GM12891 (cell line): ENCODE measurements around the gene RERE.

Source experiments
- DNase-seq: peaks from one replicate; pipeline ENCODE4 v3.0.0; 2011; ENCODE audit warnings: low spot score; ENCODE audit not compliant: insufficient read length
- FAIRE-seq: peaks from 2 replicates; lab custom pipeline; 2011; peaks lifted over from hg19 to GRCh38; lab: Jason Lieb, UNC
- PAX5 ChIP-seq: IDR thresholded peaks from 2 replicates; pipeline ENCODE4 v1.6.1; 2011; ENCODE audit warnings: low read length, moderate library complexity, mild to moderate bottlenecking; ENCODE audit not compliant: insufficient read depth, severe bottlenecking
- POLR2A ChIP-seq: IDR thresholded peaks from 2 replicates; pipeline ENCODE4 v1.6.1; 2011; ENCODE audit warnings: low read depth, low read length, control low read depth
- POLR2AphosphoS5 ChIP-seq: IDR thresholded peaks from 2 replicates; pipeline ENCODE4 v1.6.1; 2011; ENCODE audit warnings: low read depth, low read length, control low read depth
- POU2F2 ChIP-seq: IDR thresholded peaks from 2 replicates; pipeline ENCODE4 v1.6.1; 2011; ENCODE audit warnings: low read depth, mild to moderate bottlenecking, control low read depth, low read length, moderate library complexity
- SPI1 ChIP-seq: IDR thresholded peaks from 2 replicates; pipeline ENCODE4 v1.6.1; 2011; ENCODE audit warnings: low read depth, low read length, control low read depth
- TAF1 ChIP-seq: IDR thresholded peaks from 2 replicates; pipeline ENCODE4 v1.6.1; 2011; ENCODE audit warnings: low read depth, low read length, control low read depth

Gene RERE

GRCh38 chr1:8378981-8379470, 438.4 kb downstream of the RERE start:
- no peak for FAIRE-seq
- DNase-seq, result no peak
- TF ChIP-seq PAX5 (no peak), TAF1 (no peak), POU2F2 (no peak), POLR2A (no peak), SPI1 (no peak), POLR2AphosphoS5 (no peak)

GRCh38 chr1:8378178-8378577, 439.3 kb downstream of the RERE start:
- FAIRE-seq (no peak), DNase-seq (no peak)
- no peak for TF ChIP-seq POU2F2
- TF ChIP-seq POLR2AphosphoS5, result no peak
- no peak for TF ChIP-seq TAF1
- no peak for TF ChIP-seq POLR2A
- TF ChIP-seq SPI1, result no peak
- no peak for TF ChIP-seq PAX5

GRCh38 chr1:8377271-8377981, 440.0 kb downstream of the RERE start:
- no peak for DNase-seq
- no peak for FAIRE-seq
- TF ChIP-seq PAX5 (no peak), TAF1 (no peak), POU2F2 (no peak), POLR2A (no peak), POLR2AphosphoS5 (no peak), SPI1 (no peak)

GRCh38 chr1:8376358-8376840, 441.0 kb downstream of the RERE start:
- FAIRE-seq (peak; percentile 38), DNase-seq (no peak)
- TF ChIP-seq POLR2A (no peak), SPI1 (no peak), POLR2AphosphoS5 (no peak), TAF1 (no peak), POU2F2 (no peak), PAX5 (no peak)

- no peak for FAIRE-seq
- TF ChIP-seq POLR2AphosphoS5 (no peak), PAX5 (no peak), POU2F2 (no peak), POLR2A (no peak)
- no peak for DNase-seq
Measured at GRCh38 chr1:8374812-8375211, 442.6 kb downstream of the RERE start.

GRCh38 chr1:8374356-8374755, 443.1 kb downstream of the RERE start:
- DNase-seq, result no peak
- TF ChIP-seq TAF1, result no peak
- no peak for TF ChIP-seq PAX5
- no peak for TF ChIP-seq SPI1
- no peak for TF ChIP-seq POLR2A
- no peak for TF ChIP-seq POLR2AphosphoS5
- no peak for TF ChIP-seq POU2F2
- FAIRE-seq, result no peak

- TF ChIP-seq SPI1 (no peak), POU2F2 (no peak), TAF1 (no peak), POLR2AphosphoS5 (no peak), PAX5 (no peak), POLR2A (no peak)
- DNase-seq, result no peak
- FAIRE-seq, result no peak
Measured at GRCh38 chr1:8373581-8374241, 443.7 kb downstream of the RERE start.

- no peak for FAIRE-seq
- no peak for DNase-seq
- TF ChIP-seq POLR2AphosphoS5 (no peak), PAX5 (no peak), SPI1 (no peak)
Measured at GRCh38 chr1:8373125-8373524, 444.3 kb downstream of the RERE start.

- no peak for FAIRE-seq
- DNase-seq, result no peak
- TF ChIP-seq POU2F2 (no peak), POLR2AphosphoS5 (no peak), SPI1 (no peak), TAF1 (no peak), PAX5 (no peak), POLR2A (no peak)
Measured at GRCh38 chr1:8371372-8371991, 446.0 kb downstream of the RERE start.

GRCh38 chr1:8370905-8371315, 446.5 kb downstream of the RERE start:
- DNase-seq, result no peak
- TF ChIP-seq POLR2A (no peak), SPI1 (no peak)
- no peak for FAIRE-seq
